ENCODE data around the gene CLNK.
"Not testable (repeated sequence)": the region's sequence is repeated elsewhere in the genome, so short reads cannot be mapped to it uniquely, and the experiment has no call there.

The CLNK gene

GRCh38 chr4:10629394-10629793 lies 55.2 kb downstream of the CLNK start:
- no peaks in the 10 kb centered on the region for H3K36me3 ChIP-seq (replicated peaks)
- H3K27me3 ChIP-seq (ENCODE audit: low read depth), result no peaks in the 10 kb centered on the region
- H3K4me1 ChIP-seq, result no peaks in the 10 kb centered on the region
- H3K4me3 ChIP-seq, result no peak overlapping the region
- no peaks in the 10 kb centered on the region for H3K9me3 ChIP-seq
- no peak for DNase-seq (ENCODE audit: low spot score in 2 of 2)
- in situ Hi-C loops (cut with MboI; ENCODE audit: low sequenced_read_pairs), result no loop called here

DNA sequence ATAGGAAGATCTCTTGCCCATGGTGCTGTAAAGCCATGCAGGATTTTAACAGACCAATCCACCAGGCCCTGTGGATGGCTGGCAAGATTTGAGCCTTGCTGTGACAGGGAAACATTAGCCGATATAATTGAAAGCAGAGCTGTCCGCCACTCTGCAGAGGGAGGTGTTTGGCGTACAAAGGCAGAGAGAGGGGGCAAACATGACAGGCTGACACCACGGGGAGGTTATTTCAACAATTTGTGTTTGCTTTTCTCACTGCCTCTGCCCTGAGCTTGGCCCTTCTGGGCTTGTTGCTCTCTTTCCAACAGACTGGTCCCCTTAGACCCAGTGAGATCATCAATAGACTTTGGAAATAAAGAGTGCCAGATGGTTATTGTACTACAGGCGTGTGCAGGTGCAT lies 59.4 kb downstream of the CLNK start:
- Histone ChIP-seq H3K27me3 (ENCODE audit: low read depth) (no peaks in the 10 kb centered on the region), H3K36me3 (replicated peaks) (no peaks in the 10 kb centered on the region), H3K4me3 (no peak overlapping the region), H3K9me3 (no peaks in the 10 kb centered on the region), H3K4me1 (no peaks in the 10 kb centered on the region)
- no peak for DNase-seq (ENCODE audit: low spot score in 2 of 2)
- in situ Hi-C loops (cut with MboI; ENCODE audit: low sequenced_read_pairs), result no loop called here

DNA sequence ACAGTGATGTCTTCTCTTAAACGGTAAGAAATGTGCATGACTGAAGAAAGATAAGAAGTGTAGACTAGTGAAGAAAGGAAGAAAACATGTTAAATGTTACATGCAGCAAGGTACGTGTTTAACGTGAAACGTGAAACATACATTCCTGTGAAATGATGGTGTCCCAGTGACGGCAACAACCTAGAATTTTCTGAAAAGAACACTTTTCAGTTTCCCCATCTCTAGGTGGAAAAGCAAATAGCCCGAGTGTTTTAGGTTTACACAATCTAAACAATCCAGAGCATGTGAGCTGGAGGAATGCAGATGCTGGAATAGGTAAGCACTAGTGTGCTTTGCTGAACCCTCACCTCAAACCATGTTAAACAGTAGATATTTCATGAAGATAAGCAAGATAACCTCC lies 60.7 kb downstream of the CLNK start:
- in situ Hi-C loops (cut with MboI; ENCODE audit: low sequenced_read_pairs), result no loop called here
- no peak for DNase-seq (ENCODE audit: low spot score in 2 of 2)

GRCh38 chr4:10623241-10623640 lies 61.3 kb downstream of the CLNK start:
- Histone ChIP-seq H3K4me1 (no peaks in the 10 kb centered on the region), H3K9me3 (no peaks in the 10 kb centered on the region), H3K36me3 (replicated peaks) (no peaks in the 10 kb centered on the region), H3K4me3 (no peak overlapping the region), H3K27me3 (ENCODE audit: low read depth) (no peaks in the 10 kb centered on the region)
- DNase-seq (ENCODE audit: low spot score in 2 of 2), result no peak
- in situ Hi-C loops (cut with MboI; ENCODE audit: low sequenced_read_pairs), result no loop called here

More for the DNA sequence above, 60.7 kb downstream of the CLNK start:
- H3K27me3 ChIP-seq (ENCODE audit: low read depth), result no peaks in the 10 kb centered on the region
- H3K9me3 ChIP-seq, result no peaks in the 10 kb centered on the region
- H3K4me1 ChIP-seq, result no peaks in the 10 kb centered on the region
- no peak overlapping the region for H3K4me3 ChIP-seq
- H3K36me3 ChIP-seq (replicated peaks), result no peaks in the 10 kb centered on the region

DNA sequence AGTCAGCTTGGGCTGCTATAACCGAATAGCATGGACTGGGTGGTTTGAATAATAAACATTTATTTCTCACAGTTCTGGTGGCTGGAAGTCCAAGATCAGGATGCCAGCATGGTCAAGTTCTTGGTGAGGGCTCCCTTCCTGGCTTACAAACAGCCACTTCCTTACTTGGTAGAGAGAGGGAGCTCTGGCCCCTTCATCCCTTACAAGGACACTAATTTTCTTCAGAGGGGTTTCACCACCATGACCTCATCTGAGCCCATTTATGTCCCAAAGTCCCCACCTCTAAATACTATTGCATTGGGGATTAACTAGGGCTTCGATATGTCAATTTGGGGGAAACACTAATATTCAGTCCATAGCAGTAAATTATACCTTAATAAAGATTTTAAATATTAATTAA lies 61.8 kb downstream of the CLNK start:
- H3K27me3 ChIP-seq (ENCODE audit: low read depth), result no peaks in the 10 kb centered on the region
- H3K4me3 ChIP-seq, result no peak overlapping the region
- no peaks in the 10 kb centered on the region for H3K9me3 ChIP-seq
- in situ Hi-C loops (cut with MboI; ENCODE audit: low sequenced_read_pairs), result no loop called here
- DNase-seq (ENCODE audit: low spot score in 2 of 2), result no peak
- H3K4me1 ChIP-seq, result no peaks in the 10 kb centered on the region
- H3K36me3 ChIP-seq (replicated peaks), result no peaks in the 10 kb centered on the region

- H3K36me3 ChIP-seq (replicated peaks), result no peaks in the 10 kb centered on the region
- in situ Hi-C loops (cut with MboI; ENCODE audit: low sequenced_read_pairs), result no loop called here
- H3K27me3 ChIP-seq (ENCODE audit: low read depth), result no peaks in the 10 kb centered on the region
- no peaks in the 10 kb centered on the region for H3K9me3 ChIP-seq
- H3K4me3 ChIP-seq, result no peak overlapping the region
- DNase-seq (ENCODE audit: low spot score in 2 of 2), result no peak
- no peaks in the 10 kb centered on the region for H3K4me1 ChIP-seq
These were observed 63.6 kb downstream of the CLNK start for GRCh38 chr4:10620935-10621488.

- Histone ChIP-seq H3K4me3 (no peak overlapping the region), H3K27me3 (ENCODE audit: low read depth) (no peaks in the 10 kb centered on the region), H3K36me3 (replicated peaks) (no peaks in the 10 kb centered on the region), H3K4me1 (no peaks in the 10 kb centered on the region), H3K9me3 (no peaks in the 10 kb centered on the region)
- in situ Hi-C loops (cut with MboI; ENCODE audit: low sequenced_read_pairs), result no loop called here
- no peak for DNase-seq (ENCODE audit: low spot score in 2 of 2)
These were observed 64.7 kb downstream of the CLNK start for GRCh38 chr4:10619855-10620254.

GRCh38 chr4:10619220-10619619 lies 65.3 kb downstream of the CLNK start:
- Histone ChIP-seq H3K27me3 (ENCODE audit: low read depth) (no peaks in the 10 kb centered on the region), H3K4me1 (no peaks in the 10 kb centered on the region), H3K4me3 (no peak overlapping the region), H3K9me3 (no peaks in the 10 kb centered on the region), H3K36me3 (replicated peaks) (no peaks in the 10 kb centered on the region)
- no peak for DNase-seq (ENCODE audit: low spot score in 2 of 2)
- in situ Hi-C loops (cut with MboI; ENCODE audit: low sequenced_read_pairs), result no loop called here

DNA sequence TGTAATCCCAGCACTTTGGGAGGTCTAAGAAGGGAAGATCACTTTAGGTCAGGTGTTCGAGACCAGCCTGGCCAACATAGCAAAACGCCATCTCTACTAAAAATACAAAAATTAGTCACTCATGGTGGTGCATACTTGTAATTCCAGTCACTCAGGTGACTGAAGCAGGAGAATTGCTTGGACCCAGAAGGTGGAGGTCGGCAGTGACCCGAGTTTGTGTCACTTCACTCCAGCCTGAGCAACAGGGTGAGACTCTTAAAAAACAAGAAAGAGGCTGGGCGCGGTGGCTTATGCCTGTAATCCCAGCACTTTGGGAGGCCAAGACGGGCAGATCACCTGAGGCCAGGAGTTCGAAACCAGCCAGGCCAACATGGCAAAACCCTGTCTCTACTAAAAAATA lies 69.6 kb downstream of the CLNK start:
- H3K27me3 ChIP-seq (ENCODE audit: low read depth); H3K4me3 ChIP-seq; H3K36me3 ChIP-seq (replicated peaks); in situ Hi-C loops (cut with MboI; ENCODE audit: low sequenced_read_pairs); H3K4me1 ChIP-seq; DNase-seq (ENCODE audit: low spot score in 2 of 2); H3K9me3 ChIP-seq: not testable (repeated sequence)

DNA sequence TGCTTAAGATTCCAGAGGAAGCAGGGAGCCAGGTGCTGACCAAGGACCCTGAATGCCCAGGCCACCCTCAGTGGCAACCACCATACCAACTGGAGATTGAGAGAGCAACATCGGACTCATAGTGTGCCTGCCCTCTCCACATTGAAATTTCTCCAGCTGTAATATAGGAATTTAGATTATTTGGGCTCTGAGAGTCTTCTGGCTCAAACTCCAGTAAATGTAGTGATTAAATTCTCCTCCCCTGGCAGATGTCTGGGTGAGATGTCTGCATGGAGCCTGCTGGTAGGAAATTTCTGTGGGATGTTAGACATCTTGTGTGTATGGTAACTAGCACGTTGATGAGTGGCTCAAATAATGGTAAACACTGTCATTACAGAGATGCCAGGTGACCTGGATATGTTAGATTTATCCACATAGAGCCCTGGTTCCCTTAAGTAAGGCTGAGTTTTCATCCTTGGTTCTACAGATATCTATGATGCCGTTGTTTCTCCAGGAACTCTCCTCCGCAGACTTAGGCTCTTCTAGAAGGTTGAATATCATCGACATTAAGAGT lies 70.6 kb downstream of the CLNK start:
- H3K36me3 ChIP-seq (replicated peaks), result no peaks in the 10 kb centered on the region
- H3K27me3 ChIP-seq (ENCODE audit: low read depth), result no peaks in the 10 kb centered on the region
- no peaks in the 10 kb centered on the region for H3K9me3 ChIP-seq
- DNase-seq (ENCODE audit: low spot score in 2 of 2), result no peak
- no peaks in the 10 kb centered on the region for H3K4me1 ChIP-seq
- in situ Hi-C loops (cut with MboI; ENCODE audit: low sequenced_read_pairs), result no loop called here
- no peak overlapping the region for H3K4me3 ChIP-seq

GRCh38 chr4:10612476-10612875 lies 72.1 kb downstream of the CLNK start:
- no peaks in the 10 kb centered on the region for H3K4me1 ChIP-seq

DNA sequence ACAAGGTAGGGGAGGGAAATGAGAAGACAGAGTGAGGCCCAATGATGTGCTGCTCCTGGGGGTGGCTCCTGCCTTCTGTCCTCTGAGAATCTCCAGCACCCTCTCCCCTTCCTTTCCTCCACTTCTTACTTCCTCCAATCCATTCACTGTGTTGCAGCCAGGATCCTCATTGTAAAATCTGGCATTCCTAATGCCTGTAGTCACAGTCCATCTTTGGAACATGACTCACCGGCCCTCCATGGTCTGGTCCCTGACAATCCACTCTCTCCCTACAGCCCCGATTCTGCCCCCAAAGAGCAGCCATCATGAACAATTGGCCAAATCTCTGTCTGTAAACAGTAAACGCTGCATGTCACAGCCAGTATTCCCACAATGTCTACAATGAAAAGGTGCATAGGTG lies 72.9 kb downstream of the CLNK start:
- Histone ChIP-seq H3K36me3 (replicated peaks) (no peaks in the 10 kb centered on the region), H3K4me3 (no peak overlapping the region), H3K9me3 (no peaks in the 10 kb centered on the region), H3K27me3 (ENCODE audit: low read depth) (no peaks in the 10 kb centered on the region), H3K4me1 (no peaks in the 10 kb centered on the region)
- in situ Hi-C loops (cut with MboI; ENCODE audit: low sequenced_read_pairs), result no loop called here
- DNase-seq (ENCODE audit: low spot score in 2 of 2), result no peak

More at GRCh38 chr4:10612476-10612875, 72.1 kb downstream of the CLNK start:
- Histone ChIP-seq H3K9me3 (no peaks in the 10 kb centered on the region), H3K27me3 (ENCODE audit: low read depth) (no peaks in the 10 kb centered on the region), H3K4me3 (no peak overlapping the region), H3K36me3 (replicated peaks) (no peaks in the 10 kb centered on the region)
- no peak for DNase-seq (ENCODE audit: low spot score in 2 of 2)
- in situ Hi-C loops (cut with MboI; ENCODE audit: low sequenced_read_pairs), result no loop called here

DNA sequence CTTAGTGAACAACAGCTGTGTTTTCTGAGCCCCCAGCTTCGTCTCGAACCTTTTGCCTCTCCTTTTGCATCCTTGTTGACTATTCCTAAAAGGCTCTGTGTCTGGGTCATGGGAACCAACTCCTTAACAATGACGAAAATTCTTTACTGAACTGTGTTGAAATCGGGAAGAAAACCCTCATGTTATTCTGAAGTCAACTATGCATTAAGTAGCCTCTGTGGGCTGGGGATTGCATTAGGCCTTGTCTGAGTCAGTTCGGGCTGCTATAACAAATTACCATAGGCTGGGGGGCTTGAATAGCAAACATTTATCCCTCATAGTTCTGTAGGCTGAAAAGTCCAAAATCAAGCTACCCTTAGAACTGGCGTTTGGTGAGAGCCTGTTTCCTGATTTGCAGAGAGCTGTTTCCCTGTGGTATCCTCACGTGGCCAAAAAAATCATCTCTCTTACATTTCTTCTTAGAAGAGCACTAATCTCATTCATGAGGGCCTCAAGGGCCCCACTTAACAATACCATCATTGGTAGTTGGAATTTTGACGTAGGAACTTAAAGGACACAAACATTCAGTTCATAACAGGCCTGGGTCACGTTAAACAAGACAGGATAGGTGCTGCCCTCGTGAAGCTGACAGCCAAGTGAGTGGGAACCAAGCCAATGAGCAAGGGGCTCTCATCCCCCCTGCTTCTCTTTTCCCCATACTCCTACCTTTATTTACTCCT lies 75.9 kb downstream of the CLNK start:
- H3K36me3 ChIP-seq (replicated peaks), result no peaks in the 10 kb centered on the region
- H3K4me1 ChIP-seq, result no peaks in the 10 kb centered on the region
- no peak for DNase-seq (ENCODE audit: low spot score in 2 of 2)
- no peak overlapping the region for H3K4me3 ChIP-seq
- H3K27me3 ChIP-seq (ENCODE audit: low read depth), result no peaks in the 10 kb centered on the region
- in situ Hi-C loops (cut with MboI; ENCODE audit: low sequenced_read_pairs), result no loop called here
- H3K9me3 ChIP-seq, result no peaks in the 10 kb centered on the region

GRCh38 chr4:10607206-10607605 lies 77.4 kb downstream of the CLNK start:
- Histone ChIP-seq H3K4me1 (no peaks in the 10 kb centered on the region), H3K27me3 (ENCODE audit: low read depth) (no peaks in the 10 kb centered on the region), H3K9me3 (no peaks in the 10 kb centered on the region), H3K4me3 (no peak overlapping the region), H3K36me3 (replicated peaks) (no peaks in the 10 kb centered on the region)
- in situ Hi-C loops (cut with MboI; ENCODE audit: low sequenced_read_pairs), result no loop called here
- DNase-seq (ENCODE audit: low spot score in 2 of 2), result no peak
